NCI-H82 treated with DMSO at 0.1 percent for 48 hours (cell line): ENCODE data around the gene DYRK1B.
"Not testable (repeated sequence)": the region's sequence is repeated elsewhere in the genome, so short reads cannot be mapped to it uniquely, and the experiment has no call there.

ENCODE experiments used
- DNase-seq: peaks from one replicate; lab custom pipeline; 2025; ENCODE audit not compliant: unreplicated experiment; lab: John Stamatoyannopoulos, UW

Gene DYRK1B

DNA sequence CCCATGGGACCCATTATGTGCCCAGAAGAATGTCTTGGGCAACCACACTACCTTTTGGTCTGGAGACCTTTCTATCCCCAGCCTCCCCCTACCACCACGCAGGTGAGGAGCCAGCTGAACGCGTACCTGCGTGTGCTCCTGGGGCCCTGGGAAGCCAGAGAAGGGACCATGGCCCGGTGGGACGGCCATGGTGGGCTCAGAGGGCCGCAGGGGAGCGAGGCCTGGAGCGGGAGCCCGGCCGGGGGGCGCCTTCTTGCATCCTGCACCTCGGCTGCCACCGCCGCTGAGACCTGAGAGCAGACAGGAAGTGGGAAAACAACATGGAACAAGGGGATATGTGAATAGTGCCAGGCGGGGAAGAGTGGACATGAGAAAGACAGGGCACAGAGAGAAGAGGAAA is 2.3 kb downstream of the DYRK1B start:
- DNase-seq = no peak

DNA sequence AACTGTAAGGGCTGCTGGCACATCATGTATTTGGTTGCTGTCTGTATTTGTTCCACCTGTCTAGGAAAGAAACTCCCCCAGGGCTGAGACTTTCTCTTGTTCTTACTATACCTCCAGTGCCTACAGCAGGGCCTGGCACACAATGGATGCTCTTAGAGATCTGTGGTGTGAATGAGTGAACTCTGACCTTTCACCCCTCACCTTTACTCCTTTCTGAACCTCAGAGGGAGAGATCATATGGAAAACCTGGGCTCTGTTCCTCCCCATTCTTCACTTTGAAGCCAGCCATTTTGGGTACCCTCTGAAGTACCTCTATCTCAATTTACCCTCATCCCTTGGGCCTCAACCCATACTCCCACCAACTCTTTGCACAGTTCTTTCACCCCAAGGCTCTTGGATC is 3.1 kb downstream of the DYRK1B start:
- DNase-seq = no peak

DNA sequence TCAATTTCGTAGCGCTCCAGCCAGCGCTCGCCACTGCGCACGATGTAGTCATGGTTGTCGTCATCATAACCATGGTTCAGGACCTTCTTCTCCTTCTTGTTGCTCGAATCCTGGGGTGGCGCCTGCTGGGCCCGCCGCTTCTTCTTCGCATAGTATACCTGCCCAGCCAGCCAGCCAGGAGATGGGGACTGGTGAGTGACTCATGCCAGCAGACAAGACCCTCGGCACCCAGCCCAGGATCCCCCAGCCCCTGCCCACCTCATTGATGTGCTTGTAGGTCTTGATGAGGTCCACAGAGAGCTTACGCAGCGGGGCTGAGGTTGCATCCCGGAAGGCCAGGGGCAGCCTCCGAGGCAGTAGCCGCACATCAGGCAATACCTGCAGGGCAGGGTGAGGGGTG is 3.6 kb downstream of the DYRK1B start:
- DNase-seq = no peak

DNA sequence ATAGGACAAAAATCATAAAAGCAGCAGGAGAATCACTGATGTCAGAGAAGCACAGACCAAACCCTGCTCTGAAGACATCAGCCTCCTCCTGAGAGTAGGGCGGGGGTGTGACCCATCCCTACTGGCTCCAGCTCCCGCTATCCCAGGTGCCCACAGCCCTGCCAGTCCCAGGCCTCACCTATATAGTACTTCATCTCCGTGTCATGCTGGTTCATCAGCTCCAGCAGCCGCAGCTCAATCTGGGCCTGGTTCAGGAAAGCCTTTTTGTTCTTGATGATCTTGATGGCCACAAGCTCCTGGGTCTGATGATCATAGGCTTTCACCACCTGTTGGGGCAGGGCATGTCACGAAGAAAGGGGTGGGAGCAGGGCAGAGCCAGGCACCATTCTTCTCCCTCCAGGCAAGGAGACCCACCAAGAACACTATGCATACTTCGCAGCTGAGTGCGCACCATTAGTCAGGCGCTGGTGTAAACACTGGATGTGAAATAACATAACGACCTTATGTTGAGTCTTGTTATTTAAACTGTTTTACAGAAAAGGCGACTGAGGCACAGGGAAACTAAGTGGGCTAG is 4.2 kb downstream of the DYRK1B start:
- no peak for DNase-seq

DNA sequence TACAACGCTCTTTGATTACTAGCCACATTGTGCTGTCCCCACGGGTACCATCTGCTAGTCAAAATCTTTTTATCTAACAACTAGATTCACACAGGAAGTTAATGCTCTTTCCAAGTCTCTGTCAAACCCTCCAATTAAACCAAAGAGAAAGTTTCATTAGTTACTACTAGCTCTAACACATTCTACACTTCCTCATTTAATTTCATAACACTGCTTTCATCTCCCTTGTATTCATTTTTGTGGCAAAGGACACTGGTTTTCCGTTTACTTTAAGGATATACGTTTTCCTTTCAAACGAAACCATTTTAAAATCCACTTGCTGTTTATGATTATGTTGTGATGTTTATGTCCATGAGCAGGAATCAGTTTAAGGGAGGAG is 5.3 kb downstream of the DYRK1B start:
- DNase-seq = no peak

DNA sequence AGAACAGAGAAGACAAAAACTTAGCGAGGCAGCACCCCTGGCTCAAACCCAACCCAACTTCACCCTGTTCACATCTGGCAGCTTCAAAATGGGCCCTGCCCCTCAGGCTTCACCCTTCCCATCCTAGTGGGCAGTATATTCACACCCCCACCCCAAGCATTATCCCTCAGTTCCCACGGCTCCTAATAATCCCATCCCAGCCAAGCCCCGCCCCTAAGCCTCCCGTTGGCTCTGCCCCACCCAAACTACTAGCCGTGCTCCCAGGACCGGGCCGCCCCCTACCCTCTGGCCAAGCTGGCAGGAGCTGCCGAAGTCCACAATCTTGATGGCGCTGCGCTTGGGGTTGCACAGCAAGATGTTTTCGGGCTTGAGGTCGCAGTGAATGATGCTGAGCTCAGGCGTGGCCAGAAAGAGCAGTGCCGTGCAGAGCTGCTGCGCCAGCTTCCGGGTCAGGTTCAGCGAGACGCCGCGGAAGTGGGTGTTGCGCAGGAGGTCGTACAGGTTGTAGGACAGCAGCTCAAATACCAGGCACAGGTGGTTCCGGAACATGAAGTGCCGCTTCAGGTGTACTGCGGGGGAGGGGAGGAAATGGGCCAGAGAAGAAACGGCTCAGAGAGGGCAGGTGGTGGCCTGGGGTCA is 5.8 kb downstream of the DYRK1B start:
- peak; percentile 27 for DNase-seq

DNA sequence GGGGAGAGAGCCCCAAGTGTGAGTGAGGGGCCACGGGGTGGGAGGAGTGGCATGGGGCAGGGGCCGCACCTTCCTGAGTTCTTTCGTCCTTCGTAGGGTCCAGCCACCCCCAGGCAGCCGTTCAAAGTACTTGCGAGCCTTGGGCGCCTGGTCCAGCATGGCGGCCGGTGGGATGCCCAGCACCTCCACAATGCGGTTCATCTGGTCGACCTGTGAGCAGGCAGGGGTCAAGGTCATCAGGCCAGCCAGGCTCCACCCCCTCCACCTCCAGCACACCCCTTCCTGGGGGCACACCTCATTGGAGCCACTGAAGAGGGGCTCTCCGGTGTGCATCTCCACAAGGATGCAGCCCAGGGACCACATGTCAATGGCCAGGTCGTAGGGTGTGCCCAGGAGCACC is 6.7 kb downstream of the DYRK1B start:
- DNase-seq = no peak

DNA sequence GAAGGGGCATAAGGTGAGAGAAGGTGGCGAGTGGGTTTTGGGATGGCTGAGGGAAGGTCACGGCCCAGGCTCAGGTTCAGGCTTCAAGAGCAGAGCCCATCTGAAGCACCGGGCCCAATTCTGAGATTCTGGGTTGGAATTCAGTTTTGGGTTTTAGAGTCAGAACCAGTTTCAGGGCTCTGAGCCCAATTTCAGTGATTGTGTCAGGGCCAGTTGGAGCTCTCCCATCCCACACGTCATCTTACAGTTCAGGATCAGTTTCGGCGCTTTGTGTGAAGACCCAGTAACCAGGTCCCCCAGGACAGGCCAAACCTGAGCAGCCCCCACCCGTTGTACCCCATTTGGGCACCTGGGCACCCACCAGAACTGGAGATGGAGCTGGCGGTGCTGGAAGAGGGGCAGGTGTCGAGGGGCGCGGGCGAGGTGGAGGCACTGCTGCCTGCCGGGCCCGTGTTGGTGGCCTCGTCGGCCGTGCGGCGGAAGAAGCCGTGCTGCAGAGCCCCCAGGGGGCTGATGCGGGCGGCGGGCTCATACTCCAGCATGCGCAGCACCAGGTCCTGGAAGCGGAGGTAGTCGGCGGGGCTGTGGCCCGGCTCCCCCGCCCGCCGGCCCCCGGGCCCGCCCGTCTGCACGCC is 7.5 kb downstream of the DYRK1B start:
- DNase-seq = no peak

GRCh38 chr19:39825531-39826076 is 8.4 kb downstream of the DYRK1B start:
- DNase-seq = no peak

- no peak for DNase-seq
These were observed 8.9 kb downstream of the DYRK1B start for GRCh38 chr19:39825093-39825463.

DNA sequence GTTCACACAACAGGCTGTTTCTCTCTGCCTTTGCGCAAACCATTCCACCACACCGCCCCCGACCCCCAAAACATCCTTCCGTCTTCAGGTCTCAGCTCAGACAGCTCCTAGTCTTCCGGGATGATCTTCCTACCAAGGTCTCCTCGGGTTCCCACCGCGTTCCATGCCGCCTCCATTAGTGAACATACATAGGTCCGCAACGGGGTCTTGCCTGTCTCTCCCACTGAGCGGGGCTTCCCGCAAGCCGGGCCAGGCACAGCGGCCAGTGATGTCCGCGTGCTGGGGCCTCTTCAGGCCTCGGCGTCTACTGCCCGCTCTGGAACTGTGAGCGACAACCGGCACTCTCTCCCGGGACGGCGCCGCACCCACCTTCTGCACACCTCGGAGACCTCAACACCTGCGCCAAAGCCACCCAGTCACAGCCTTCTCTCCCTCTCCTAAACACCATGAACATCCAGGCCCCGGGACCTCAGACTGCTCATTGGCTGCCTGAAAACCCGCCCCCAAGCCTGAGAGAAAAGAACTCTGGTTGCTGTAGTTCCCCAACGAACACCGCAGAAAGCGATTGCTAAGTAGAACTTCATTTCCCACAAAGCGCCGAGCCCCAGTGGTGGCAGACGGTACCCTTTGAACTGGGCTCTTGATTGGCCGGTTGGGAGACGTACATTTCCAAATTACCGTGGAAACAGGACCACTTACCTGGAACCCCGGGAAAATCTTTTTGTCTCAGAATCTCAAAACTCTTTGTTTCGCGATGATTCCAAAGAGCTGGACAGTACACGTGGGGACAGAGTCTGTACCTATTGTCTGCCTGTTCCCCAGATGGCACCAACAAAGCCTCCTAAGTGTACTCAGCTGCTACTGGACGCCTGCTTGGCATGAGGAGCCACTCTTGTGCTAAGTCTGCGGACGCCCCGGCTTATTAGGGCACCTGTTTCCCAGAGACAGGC is 9.5 kb downstream of the DYRK1B start:
- DNase-seq = peak; percentile 93

DNA sequence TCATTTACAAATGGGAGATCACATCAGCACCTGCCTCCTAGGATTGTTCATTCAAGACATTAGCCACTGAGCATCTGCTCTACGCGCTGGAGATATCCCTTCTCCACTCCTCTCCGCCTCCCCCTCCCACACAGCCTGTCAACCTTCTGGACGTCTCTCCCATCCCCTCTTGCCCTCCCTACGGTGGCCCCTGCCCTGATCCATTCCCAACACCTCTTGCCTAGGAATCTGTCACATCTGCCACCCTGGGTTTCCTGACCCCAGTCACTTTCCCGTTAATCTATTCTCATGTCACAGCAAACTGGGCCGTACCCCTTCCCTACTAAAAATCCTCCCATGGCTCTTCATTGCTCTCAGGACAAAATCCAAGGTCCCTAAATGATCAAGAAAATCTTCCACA is 10.3 kb downstream of the DYRK1B start:
- peak; percentile 27 for DNase-seq

DNA sequence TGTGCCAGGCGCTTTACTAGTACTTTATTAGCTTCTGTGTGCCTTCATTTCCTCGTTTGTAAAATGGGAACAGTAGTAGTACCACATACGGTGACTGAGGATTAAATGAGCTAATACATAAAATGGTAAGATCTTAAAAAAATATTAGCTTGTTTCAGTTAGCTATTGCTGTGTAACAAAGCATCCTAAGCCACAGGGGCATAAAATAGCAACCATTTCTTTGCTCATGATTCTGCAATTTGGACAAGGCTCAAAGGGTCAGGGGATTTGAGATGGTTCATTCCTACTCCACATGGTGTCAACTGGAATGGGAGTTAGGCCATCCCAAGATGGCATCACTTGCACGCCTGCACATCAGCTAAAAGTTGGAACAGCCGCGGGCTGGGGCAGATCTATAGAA is 13.3 kb downstream of the DYRK1B start:
- no peak for DNase-seq

GRCh38 chr19:39819786-39820185 is 14.2 kb downstream of the DYRK1B start:
- DNase-seq = no peak

DNA sequence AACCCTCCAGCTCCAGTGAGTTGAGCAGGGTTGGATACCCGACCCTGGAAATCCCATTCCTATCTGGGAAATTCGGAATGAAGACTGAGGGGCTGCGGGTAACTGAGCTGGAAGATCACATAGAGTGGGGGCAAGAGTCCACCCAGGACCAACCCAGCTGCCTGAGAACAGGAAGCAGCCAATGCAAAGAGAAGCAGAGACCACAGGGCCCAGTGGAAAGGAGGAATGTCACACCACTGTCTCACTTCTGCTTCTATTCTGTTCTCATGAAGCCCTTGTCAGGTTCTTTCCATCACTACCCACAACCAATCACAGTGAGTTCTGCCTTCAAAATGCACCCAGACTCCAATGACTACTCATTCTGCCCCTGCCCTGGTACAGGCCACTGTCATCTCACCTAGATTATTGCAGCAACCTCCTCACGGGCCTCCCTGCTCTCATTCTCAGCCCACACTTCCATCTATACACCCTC is 15.3 kb downstream of the DYRK1B start:
- no peak for DNase-seq

- DNase-seq = no peak
These were observed 15.9 kb downstream of the DYRK1B start for GRCh38 chr19:39817888-39818561.

- no peak for DNase-seq
These were observed 17.5 kb downstream of the DYRK1B start for GRCh38 chr19:39816287-39817048.

DNA sequence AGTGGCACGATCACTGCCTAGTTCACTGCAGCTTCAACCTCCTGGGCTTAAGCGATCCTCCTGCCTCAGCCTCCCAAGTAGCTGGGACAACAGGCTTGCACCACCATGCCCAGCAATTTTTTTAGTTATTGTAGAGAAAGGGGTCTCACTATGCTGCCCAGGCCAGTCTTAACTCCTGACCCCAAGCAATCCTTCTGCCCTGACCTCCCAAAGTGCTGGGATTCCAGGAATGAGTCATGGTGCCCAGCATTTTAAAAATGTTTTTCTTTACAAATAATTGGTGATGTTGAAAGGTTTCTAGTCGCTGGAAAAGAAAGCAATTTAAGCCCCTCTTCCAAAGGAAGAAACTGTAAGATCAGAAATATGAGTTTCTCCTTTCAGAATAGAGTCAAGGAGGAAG is 19.4 kb downstream of the DYRK1B start:
- no peak for DNase-seq

DNA sequence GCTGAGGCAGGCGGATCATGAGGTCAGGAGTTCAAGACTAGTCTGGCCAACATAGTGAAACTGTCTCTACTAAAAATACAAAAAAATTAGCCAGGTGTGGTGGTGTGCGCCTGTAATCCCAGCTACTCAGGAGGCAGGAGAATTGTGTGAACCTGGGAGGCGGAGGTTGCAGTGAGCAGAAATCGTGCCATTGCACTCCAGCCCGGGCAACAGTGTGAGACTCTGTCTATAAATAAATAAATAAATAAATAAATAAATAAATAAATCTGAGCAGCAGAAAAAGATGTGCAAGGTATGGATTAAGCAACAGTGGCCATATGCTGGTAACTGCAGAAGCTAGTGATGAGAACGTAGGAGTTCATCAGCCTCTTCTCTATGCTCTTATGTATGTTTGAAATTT is 19.9 kb downstream of the DYRK1B start:
- DNase-seq = not testable (repeated sequence)
